ENCODE results near the gene NANOS3. TPM values are rescaled to one million over a fixed set of nuclear protein-coding genes. Genes with fewer than 3 reads are reported as not detected.

NANOS3 gene
- total and polyA plus RNA-seq, 2 of the 13 experiments (the other 11 are each of a cell fraction or from before 2014, with no cell fraction given) = 0.21 TPM; not detected in 1

DNA sequence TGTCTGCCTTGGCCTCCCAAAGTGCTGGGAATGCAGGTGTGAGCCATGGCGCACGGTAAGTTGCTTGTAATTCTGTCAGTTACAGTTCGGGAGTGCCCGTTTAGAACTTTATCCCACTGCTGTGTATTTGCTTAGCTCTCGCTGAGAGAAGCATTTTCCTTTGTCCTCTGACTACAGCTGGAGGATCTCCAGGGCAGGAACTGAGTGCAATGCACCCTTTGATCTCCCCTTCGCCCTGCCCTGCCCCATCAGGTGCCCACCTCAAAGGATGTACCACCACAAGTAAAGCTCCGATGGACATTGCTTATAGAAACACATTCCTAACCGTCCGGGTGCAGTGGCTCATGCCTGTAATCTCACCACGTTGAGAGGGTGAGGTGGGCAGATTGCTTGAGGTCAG lies 22.5 kb downstream of the NANOS3 start (continued):
- TF ChIP-seq ZNF292 (CRISPR knock-in tag; IDR thresholded peaks at IDR 0.05; ENCODE audit: borderline replicate concordance, low read depth) = peak; percentile 68
- TF ChIP-seq ARNTL (CRISPR knock-in tag; IDR thresholded peaks at IDR 0.05) = no peak
- peak; percentile 73 for TF ChIP-seq RXRA (CRISPR knock-in tag; IDR thresholded peaks at IDR 0.05)
- no peak for TF ChIP-seq ZNF496 (CRISPR knock-in tag; IDR thresholded peaks at IDR 0.05; ENCODE audit: insufficient replicate concordance)
- TF ChIP-seq, protein P1, sequence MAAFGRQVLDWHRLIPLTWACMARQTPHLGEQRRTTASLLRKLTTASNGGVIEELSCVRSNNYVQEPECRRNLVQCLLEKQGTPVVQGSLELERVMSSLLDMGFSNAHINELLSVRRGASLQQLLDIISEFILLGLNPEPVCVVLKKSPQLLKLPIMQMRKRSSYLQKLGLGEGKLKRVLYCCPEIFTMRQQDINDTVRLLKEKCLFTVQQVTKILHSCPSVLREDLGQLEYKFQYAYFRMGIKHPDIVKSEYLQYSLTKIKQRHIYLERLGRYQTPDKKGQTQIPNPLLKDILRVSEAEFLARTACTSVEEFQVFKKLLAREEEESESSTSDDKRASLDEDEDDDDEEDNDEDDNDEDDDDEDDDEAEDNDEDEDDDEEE (CRISPR knock-in tag; IDR thresholded peaks at IDR 0.05) = peak; percentile 44; the same call in 1 of the 2 replicates
- peak; percentile 7; the same call in 1 of the 2 replicates for TF ChIP-seq RARA (CRISPR knock-in tag; IDR thresholded peaks at IDR 0.05)
- TF ChIP-seq ZNF674 (CRISPR knock-in tag; IDR thresholded peaks at IDR 0.05; ENCODE audit: low read depth) = no peak
- no peak for TF ChIP-seq NFE2 (CRISPR knock-in tag; IDR thresholded peaks at IDR 0.05)
- TF ChIP-seq ZNF138 (CRISPR knock-in tag; IDR thresholded peaks at IDR 0.05; ENCODE audit: low read depth) = no peak
- TF ChIP-seq SAP130 (CRISPR knock-in tag; IDR thresholded peaks at IDR 0.05; ENCODE audit: low read depth) = peak; percentile 41; the same call in 1 of the 2 replicates
- TF ChIP-seq TBX2 (CRISPR knock-in tag; IDR thresholded peaks at IDR 0.05; ENCODE audit: borderline replicate concordance) = 0 out of 2 replicates have a peak, but pooled peaks have one; percentile 35
- TF ChIP-seq ZBTB3 (CRISPR knock-in tag; IDR thresholded peaks at IDR 0.05; ENCODE audit: borderline replicate concordance, low read depth) = no peak
- TF ChIP-seq ZNF20 (CRISPR knock-in tag; IDR thresholded peaks at IDR 0.05) = no peak
- no peak for TF ChIP-seq ISX (CRISPR knock-in tag; conservative IDR thresholded peaks at IDR 0.05)
- TF ChIP-seq, protein P2, sequence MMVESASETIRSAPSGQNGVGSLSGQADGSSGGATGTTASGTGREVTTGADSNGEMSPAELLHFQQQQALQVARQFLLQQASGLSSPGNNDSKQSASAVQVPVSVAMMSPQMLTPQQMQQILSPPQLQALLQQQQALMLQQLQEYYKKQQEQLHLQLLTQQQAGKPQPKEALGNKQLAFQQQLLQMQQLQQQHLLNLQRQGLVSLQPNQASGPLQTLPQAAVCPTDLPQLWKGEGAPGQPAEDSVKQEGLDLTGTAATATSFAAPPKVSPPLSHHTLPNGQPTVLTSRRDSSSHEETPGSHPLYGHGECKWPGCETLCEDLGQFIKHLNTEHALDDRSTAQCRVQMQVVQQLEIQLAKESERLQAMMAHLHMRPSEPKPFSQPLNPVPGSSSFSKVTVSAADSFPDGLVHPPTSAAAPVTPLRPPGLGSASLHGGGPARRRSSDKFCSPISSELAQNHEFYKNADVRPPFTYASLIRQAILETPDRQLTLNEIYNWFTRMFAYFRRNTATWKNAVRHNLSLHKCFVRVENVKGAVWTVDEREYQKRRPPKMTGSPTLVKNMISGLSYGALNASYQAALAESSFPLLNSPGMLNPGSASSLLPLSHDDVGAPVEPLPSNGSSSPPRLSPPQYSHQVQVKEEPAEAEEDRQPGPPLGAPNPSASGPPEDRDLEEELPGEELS (CRISPR knock-in tag; IDR thresholded peaks at IDR 0.05) = peak; percentile 27; the same call in 1 of the 2 replicates
- 0 out of 2 replicates have a peak, but pooled peaks have one; percentile 19 for TF ChIP-seq PHF20 (CRISPR knock-in tag; IDR thresholded peaks at IDR 0.05)
- TF ChIP-seq ZSCAN31 (CRISPR knock-in tag; IDR thresholded peaks at IDR 0.05; ENCODE audit: low read depth) = no peak
- no peak for TF ChIP-seq ZNF260 (CRISPR knock-in tag; IDR thresholded peaks at IDR 0.05; ENCODE audit: borderline replicate concordance, low read depth)
- no peak for TF ChIP-seq ZNF891 (CRISPR knock-in tag; IDR thresholded peaks at IDR 0.05)
- peak; percentile 23; the same call in 1 of the 2 replicates for TF ChIP-seq SP5 (CRISPR knock-in tag; IDR thresholded peaks at IDR 0.05; ENCODE audit: borderline replicate concordance, low read depth)
- peak; percentile 83 for TF ChIP-seq HNRNPL (IDR thresholded peaks at IDR 0.05; ENCODE audit: low read depth, low read length)
- no peak for TF ChIP-seq ZNF558 (CRISPR knock-in tag; IDR thresholded peaks at IDR 0.05; ENCODE audit: borderline replicate concordance)
- TF ChIP-seq, protein P3, sequence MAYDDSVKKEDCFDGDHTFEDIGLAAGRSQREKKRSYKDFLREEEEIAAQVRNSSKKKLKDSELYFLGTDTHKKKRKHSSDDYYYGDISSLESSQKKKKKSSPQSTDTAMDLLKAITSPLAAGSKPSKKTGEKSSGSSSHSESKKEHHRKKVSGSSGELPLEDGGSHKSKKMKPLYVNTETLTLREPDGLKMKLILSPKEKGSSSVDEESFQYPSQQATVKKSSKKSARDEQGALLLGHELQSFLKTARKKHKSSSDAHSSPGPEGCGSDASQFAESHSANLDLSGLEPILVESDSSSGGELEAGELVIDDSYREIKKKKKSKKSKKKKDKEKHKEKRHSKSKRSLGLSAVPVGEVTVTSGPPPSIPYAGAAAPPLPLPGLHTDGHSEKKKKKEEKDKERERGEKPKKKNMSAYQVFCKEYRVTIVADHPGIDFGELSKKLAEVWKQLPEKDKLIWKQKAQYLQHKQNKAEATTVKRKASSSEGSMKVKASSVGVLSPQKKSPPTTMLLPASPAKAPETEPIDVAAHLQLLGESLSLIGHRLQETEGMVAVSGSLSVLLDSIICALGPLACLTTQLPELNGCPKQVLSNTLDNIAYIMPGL (CRISPR knock-in tag; IDR thresholded peaks at IDR 0.05; ENCODE audit: borderline replicate concordance in 1 of 2, low read depth in 1 of 2) = no peak

Measured in HepG2 (cell line).